ENCODE data around the gene NAT8L.

GRCh38 chr4:2058264-2059045 is 672 bp upstream of the NAT8L start:
- TF ChIP-seq CTCF (IDR thresholded peaks at IDR 0.05) (no peak), POLR2A (IDR thresholded peaks at IDR 0.05) (no peak)
